Adipocyte (in vitro differentiated cells): ENCODE measurements around the gene SVEP1.

ENCODE experiments used
- DNase-seq: peaks from one replicate; pipeline ENCODE4 v3.0.0-alpha.2; 2015; ENCODE audit warnings: low read depth
- H3K27me3 ChIP-seq: replicated peaks from 2 replicates; pipeline ENCODE4 v1.7.0; 2013; ENCODE audit warnings: mild to moderate bottlenecking, low read length, moderate library complexity; ENCODE audit not compliant: control insufficient read depth, insufficient read depth
- H3K36me3 ChIP-seq: 2 replicates; pipeline ENCODE4 v1.7.0; 2013; ENCODE audit warnings: low read length, mild to moderate bottlenecking, moderate library complexity; ENCODE audit not compliant: control insufficient read depth, insufficient read depth, severe bottlenecking
- H3K4me1 ChIP-seq: 2 replicates; pipeline ENCODE4 v1.7.0; 2013; ENCODE audit warnings: mild to moderate bottlenecking, low read length, moderate library complexity; ENCODE audit not compliant: control insufficient read depth, insufficient read depth
- H3K4me3 ChIP-seq: 2 replicates; pipeline ENCODE4 v1.7.0; 2013; ENCODE audit warnings: mild to moderate bottlenecking, low read length, moderate library complexity
- H3K9ac ChIP-seq: 2 replicates; pipeline ENCODE4 v1.7.0; 2013; ENCODE audit warnings: mild to moderate bottlenecking, low read length, moderate library complexity
- H3K9me3 ChIP-seq: 2 replicates; pipeline ENCODE4 v1.7.0; 2013; ENCODE audit warnings: mild to moderate bottlenecking, low read length, moderate library complexity; ENCODE audit not compliant: control insufficient read depth

SVEP1 gene

GRCh38 chr9:110520120-110520701 lies 59.3 kb downstream of the SVEP1 start:
- DNase-seq, result peak; percentile 96
- Histone ChIP-seq H3K4me3 (peak overlapping the region; percentile 49), H3K27me3 (no peaks in the 10 kb centered on the region), H3K36me3 (peaks cover 18% of the 10 kb centered on the region), H3K9me3 (peaks cover 3% of the 10 kb centered on the region), H3K9ac (peak overlapping the region; percentile 88), H3K4me1 (peaks cover 40% of the 10 kb centered on the region)

GRCh38 chr9:110517483-110517882 lies 62.1 kb downstream of the SVEP1 start:
- no peak for DNase-seq
- peaks cover 34% of the 10 kb centered on the region for H3K36me3 ChIP-seq
- no peaks in the 10 kb centered on the region for H3K9me3 ChIP-seq

GRCh38 chr9:110514897-110515296 lies 64.6 kb downstream of the SVEP1 start:
- Histone ChIP-seq H3K4me3 (no peak overlapping the region), H3K4me1 (peaks cover 33% of the 10 kb centered on the region), H3K36me3 (peaks cover 60% of the 10 kb centered on the region), H3K27me3 (no peaks in the 10 kb centered on the region), H3K9ac (no peak overlapping the region), H3K9me3 (no peaks in the 10 kb centered on the region)
- DNase-seq, result no peak

More at GRCh38 chr9:110517483-110517882, 62.1 kb downstream of the SVEP1 start:
- H3K4me1 ChIP-seq, result peaks cover 37% of the 10 kb centered on the region
- H3K4me3 ChIP-seq, result no peak overlapping the region
- H3K9ac ChIP-seq, result no peak overlapping the region
- no peaks in the 10 kb centered on the region for H3K27me3 ChIP-seq

GRCh38 chr9:110512817-110513216 lies 66.7 kb downstream of the SVEP1 start:
- H3K9me3 ChIP-seq, result no peaks in the 10 kb centered on the region
- H3K4me3 ChIP-seq, result no peak overlapping the region

GRCh38 chr9:110509792-110510191 lies 69.7 kb downstream of the SVEP1 start:
- H3K36me3 ChIP-seq, result peaks cover 97% of the 10 kb centered on the region
- no peaks in the 10 kb centered on the region for H3K9me3 ChIP-seq
- H3K9ac ChIP-seq, result no peak overlapping the region
- H3K27me3 ChIP-seq, result no peaks in the 10 kb centered on the region
- no peak for DNase-seq
- peaks cover 17% of the 10 kb centered on the region for H3K4me1 ChIP-seq
- no peak overlapping the region for H3K4me3 ChIP-seq

More at GRCh38 chr9:110512817-110513216, 66.7 kb downstream of the SVEP1 start:
- Histone ChIP-seq H3K36me3 (peaks cover 74% of the 10 kb centered on the region), H3K27me3 (no peaks in the 10 kb centered on the region), H3K4me1 (peaks cover 17% of the 10 kb centered on the region), H3K9ac (no peak overlapping the region)
- no peak for DNase-seq

GRCh38 chr9:110502842-110503241 lies 76.7 kb downstream of the SVEP1 start:
- Histone ChIP-seq H3K36me3 (peaks cover 96% of the 10 kb centered on the region), H3K4me3 (no peak overlapping the region), H3K27me3 (no peaks in the 10 kb centered on the region), H3K4me1 (no peaks in the 10 kb centered on the region), H3K9ac (no peak overlapping the region), H3K9me3 (peaks cover 5% of the 10 kb centered on the region)
- no peak for DNase-seq

- no peaks in the 10 kb centered on the region for H3K27me3 ChIP-seq
- DNase-seq, result no peak
- peaks cover 96% of the 10 kb centered on the region for H3K36me3 ChIP-seq
- H3K9ac ChIP-seq, result no peak overlapping the region
- H3K4me3 ChIP-seq, result no peak overlapping the region
- H3K9me3 ChIP-seq, result peaks cover 5% of the 10 kb centered on the region
- H3K4me1 ChIP-seq, result no peaks in the 10 kb centered on the region
Measured at GRCh38 chr9:110499608-110500007, 79.9 kb downstream of the SVEP1 start.

GRCh38 chr9:110487196-110487595 lies 92.3 kb downstream of the SVEP1 start:
- peaks cover 8% of the 10 kb centered on the region for H3K4me1 ChIP-seq
- H3K36me3 ChIP-seq, result peaks cover 97% of the 10 kb centered on the region
- no peaks in the 10 kb centered on the region for H3K9me3 ChIP-seq
- peak; percentile 34 for DNase-seq
- no peaks in the 10 kb centered on the region for H3K27me3 ChIP-seq
- H3K9ac ChIP-seq, result no peak overlapping the region
- no peak overlapping the region for H3K4me3 ChIP-seq

GRCh38 chr9:110486218-110486617 lies 93.3 kb downstream of the SVEP1 start:
- H3K4me1 ChIP-seq, result peaks cover 8% of the 10 kb centered on the region
- peaks cover 97% of the 10 kb centered on the region for H3K36me3 ChIP-seq
- H3K27me3 ChIP-seq, result no peaks in the 10 kb centered on the region
- no peak overlapping the region for H3K9ac ChIP-seq
- DNase-seq, result peak; percentile 16
- no peaks in the 10 kb centered on the region for H3K9me3 ChIP-seq
- H3K4me3 ChIP-seq, result no peak overlapping the region

- H3K36me3 ChIP-seq, result peaks cover 100% of the 10 kb centered on the region
- no peaks in the 10 kb centered on the region for H3K9me3 ChIP-seq
- no peaks in the 10 kb centered on the region for H3K27me3 ChIP-seq
- H3K9ac ChIP-seq, result no peak overlapping the region
- no peak for DNase-seq
- no peaks in the 10 kb centered on the region for H3K4me1 ChIP-seq
- H3K4me3 ChIP-seq, result no peak overlapping the region
Measured at GRCh38 chr9:110479481-110479880, 100.1 kb downstream of the SVEP1 start.

GRCh38 chr9:110476251-110476650 lies 103.3 kb downstream of the SVEP1 start:
- Histone ChIP-seq H3K4me1 (no peaks in the 10 kb centered on the region), H3K9me3 (no peaks in the 10 kb centered on the region), H3K36me3 (peaks cover 100% of the 10 kb centered on the region), H3K4me3 (no peak overlapping the region), H3K27me3 (no peaks in the 10 kb centered on the region), H3K9ac (no peak overlapping the region)
- no peak for DNase-seq

GRCh38 chr9:110472111-110472510 lies 107.4 kb downstream of the SVEP1 start:
- H3K9ac ChIP-seq, result no peak overlapping the region
- peaks cover 100% of the 10 kb centered on the region for H3K36me3 ChIP-seq
- H3K4me1 ChIP-seq, result no peaks in the 10 kb centered on the region
- no peak overlapping the region for H3K4me3 ChIP-seq
- no peak for DNase-seq
- H3K9me3 ChIP-seq, result no peaks in the 10 kb centered on the region
- no peaks in the 10 kb centered on the region for H3K27me3 ChIP-seq
